ENCODE measurements around the gene PFKL.

Gene PFKL

DNA sequence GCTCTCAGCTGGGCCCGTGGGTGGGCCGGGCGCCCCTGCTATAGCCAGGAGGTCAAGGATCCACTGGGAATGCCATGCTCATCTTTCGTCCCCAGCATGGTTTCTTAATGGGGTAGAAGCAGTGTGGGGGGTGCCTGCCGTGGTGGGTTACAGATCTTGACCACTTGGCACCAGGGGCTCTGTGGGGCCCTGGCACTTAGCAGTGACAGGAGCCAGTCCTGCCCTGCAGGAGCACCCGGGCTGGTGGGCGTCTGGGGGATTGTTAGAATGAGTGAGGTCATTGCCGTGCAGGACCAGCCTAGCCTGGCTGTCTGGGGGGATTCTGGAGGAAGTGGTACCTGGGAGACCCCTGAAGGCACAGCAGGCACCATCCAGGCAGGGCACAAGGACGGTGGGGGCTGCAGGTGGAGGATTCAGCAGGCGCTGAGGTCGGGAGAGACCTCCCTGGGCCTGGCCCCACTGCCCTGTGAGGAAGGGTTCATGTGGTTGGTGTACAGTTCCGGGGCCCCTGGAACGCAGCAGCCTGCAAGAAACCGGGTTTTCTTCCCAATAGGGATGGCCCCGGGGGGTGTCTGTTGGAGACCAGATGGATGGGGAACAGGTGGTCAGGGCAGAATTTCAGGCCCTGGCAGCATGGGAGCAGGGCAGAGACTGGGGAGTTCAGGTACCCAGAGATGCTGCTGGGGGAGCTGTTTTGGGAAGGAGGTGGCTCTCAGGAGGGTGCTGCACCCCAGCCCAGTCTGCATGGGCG lies 9.4 kb upstream of the PFKL start:
- DNase-seq (ENCODE audit: low spot score): no peak
- POLR2A ChIA-PET (ENCODE audit: low non-redundant PET): no interaction called here
- CTCF ChIA-PET: no interaction called here
- H3K27ac ChIP-seq: no peak overlapping the region
- no peak for TF ChIP-seq CTCF (conservative IDR thresholded peaks at IDR 0.05; ENCODE audit: low read depth)

GRCh38 chr21:44291078-44291935 lies 8.5 kb upstream of the PFKL start:
- POLR2A ChIA-PET (ENCODE audit: low non-redundant PET): no interaction called here
- CTCF ChIA-PET: no interaction called here
- H3K27ac ChIP-seq: no peak overlapping the region
- no peak for DNase-seq (ENCODE audit: low spot score)
- no peak for TF ChIP-seq CTCF (conservative IDR thresholded peaks at IDR 0.05; ENCODE audit: low read depth)

GRCh38 chr21:44291936-44292811 lies 7.7 kb upstream of the PFKL start:
- POLR2A ChIA-PET (ENCODE audit: low non-redundant PET): no interaction called here
- no peak for TF ChIP-seq CTCF (conservative IDR thresholded peaks at IDR 0.05; ENCODE audit: low read depth)
- H3K27ac ChIP-seq: no peak overlapping the region
- CTCF ChIA-PET: no interaction called here
- peak; percentile 34 for DNase-seq (ENCODE audit: low spot score)

DNA sequence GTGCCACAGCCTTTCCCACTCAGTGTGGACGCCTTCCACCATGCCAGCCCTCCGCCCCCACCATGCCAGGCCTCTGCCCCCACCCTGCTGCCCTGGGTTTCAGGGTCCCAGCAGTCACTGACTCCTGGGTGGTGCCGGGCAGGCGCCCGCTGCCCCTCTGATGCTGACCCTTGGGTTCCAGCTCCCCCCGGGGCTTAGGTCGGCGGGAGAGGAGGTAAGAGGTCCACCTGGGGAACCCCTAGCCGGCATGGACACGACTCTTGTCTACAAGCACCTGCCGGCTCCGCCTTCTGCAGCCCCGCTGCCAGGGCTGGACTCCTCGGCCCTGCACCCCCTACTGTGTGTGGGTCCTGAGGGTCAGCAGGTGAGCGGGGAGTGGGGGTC lies 7.0 kb upstream of the PFKL start:
- POLR2A ChIA-PET (ENCODE audit: low non-redundant PET): no interaction called here
- TF ChIP-seq CTCF (conservative IDR thresholded peaks at IDR 0.05; ENCODE audit: low read depth): no peak
- CTCF ChIA-PET: no interaction called here

DNA sequence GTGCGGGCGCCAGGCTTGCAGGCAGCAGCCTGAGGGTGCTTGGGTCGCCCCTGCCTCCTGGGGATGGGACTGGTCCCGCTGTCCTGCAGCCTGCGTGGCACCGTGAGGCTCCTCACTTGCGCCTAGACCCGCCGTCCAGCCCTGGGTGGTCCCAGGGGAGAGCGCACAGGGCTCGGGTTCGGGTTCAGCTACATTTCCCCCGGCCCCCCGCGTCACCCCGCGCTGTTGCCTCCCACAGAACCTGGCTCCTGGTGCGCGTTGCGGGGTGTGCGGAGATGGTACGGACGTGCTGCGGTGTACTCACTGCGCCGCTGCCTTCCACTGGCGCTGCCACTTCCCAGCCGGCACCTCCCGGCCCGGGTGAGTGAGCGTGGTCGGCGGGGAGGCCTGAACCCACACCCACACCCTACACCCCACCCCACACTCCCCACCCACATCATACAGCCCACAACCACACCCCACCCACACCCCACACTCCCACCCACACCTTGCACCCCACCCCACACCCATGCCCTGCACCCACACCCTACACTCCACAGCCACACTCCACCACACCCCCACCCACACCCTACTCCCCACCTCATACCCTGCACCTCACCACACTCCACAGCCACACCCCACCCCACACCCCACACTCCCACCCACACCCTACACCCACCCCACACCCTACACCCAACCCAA lies 6.2 kb upstream of the PFKL start:
- H3K27ac ChIP-seq: no peak overlapping the region
- ChIA-PET POLR2A (ENCODE audit: low non-redundant PET) (no interaction called here), CTCF (no interaction called here)
- no peak for DNase-seq (ENCODE audit: low spot score)
- no peak for TF ChIP-seq CTCF (conservative IDR thresholded peaks at IDR 0.05; ENCODE audit: low read depth)

More for the DNA sequence above, 7.0 kb upstream of the PFKL start:
- no peak overlapping the region for H3K27ac ChIP-seq
- DNase-seq (ENCODE audit: low spot score): no peak

All from RWPE1 (cell line).